Stimulated activated CD4-positive, alpha-beta T cell treated with anti-CD3 and anti-CD28 coated beads, TNF-alpha, amount 100 ng/mL, for 48 hours (primary cell): ENCODE measurements around the gene IRAK4.

Source experiments
- DNase-seq, 3 donors: peaks; one replicate each; pipeline ENCODE4 v3.0.0-alpha.2; 2020; ENCODE audit warnings: low read depth in 3 of 3

IRAK4 gene

DNA sequence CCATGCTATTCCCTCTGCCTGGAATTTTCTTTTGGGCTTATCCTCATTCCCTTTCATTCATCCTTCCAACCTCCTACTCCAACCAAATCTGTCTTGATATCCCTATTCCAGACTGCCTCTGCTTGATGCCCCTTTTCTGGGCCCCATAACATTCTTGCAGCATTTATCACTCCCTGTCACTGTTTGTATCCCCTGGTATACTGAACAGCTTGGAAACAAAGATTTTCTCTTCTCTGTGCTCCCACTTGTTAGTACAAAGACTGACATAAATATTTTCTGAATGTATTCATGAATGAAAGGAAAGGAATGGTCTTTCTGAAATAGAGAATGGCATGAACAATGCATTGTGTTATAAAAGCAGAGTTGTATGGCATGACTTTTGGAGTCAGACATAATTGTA, 7.5 kb downstream of the IRAK4 start:
- no peak for DNase-seq

DNA sequence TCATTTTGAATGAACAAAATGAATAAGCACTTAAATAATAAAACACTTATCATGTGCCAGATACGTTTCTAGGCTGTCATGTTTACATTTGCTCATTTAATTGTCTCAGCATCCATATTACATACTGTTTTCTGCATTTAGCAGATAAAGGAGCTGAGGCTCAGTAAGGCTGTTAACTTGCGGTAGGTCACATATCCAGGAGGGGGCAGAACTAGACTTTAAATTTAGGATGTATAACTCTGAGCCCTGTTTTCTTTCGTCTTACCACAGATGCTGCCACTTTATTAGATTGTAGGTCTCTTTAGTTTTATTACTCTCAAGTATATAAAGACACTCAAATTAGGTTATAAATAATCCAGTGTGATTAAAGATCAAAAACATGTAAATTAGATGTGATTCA, 17.7 kb downstream of the IRAK4 start:
- DNase-seq, result no peak

DNA sequence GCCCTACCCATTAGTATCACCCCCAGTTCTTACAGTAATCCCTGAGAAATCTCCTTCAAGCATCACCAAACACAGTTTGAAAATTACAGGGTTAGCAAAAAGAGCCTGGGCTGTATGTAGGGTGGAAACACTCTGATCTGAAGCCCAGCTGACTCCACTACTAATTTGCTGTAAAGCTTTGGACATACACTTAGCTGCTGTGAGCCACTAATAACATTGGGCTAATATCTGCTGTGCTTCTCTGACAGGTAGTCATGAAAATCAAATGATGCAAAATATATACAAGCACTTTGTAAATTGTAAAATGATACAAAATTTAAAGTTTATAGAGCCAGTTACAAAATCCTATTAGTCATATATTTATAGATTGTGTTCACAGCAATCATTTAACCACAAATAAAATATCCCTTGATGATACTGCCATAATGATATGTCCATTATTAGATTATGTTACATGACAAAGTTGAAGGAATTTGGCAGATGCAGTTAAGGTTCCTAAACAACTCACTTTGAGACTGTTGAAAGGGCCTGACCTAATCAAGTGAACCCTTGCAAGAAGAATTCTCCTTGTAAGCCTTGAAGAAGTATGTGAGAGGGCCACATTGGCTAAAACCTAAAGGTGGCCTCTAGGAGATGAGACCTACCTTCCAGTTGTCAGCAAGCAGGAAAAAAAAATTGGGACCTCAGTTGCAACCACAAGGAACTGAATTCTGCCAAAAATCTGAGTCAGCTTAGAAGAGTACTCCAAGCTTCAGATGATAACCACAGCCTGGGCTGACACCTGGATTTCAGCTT, 28.3 kb downstream of the IRAK4 start:
- no peak for DNase-seq

DNA sequence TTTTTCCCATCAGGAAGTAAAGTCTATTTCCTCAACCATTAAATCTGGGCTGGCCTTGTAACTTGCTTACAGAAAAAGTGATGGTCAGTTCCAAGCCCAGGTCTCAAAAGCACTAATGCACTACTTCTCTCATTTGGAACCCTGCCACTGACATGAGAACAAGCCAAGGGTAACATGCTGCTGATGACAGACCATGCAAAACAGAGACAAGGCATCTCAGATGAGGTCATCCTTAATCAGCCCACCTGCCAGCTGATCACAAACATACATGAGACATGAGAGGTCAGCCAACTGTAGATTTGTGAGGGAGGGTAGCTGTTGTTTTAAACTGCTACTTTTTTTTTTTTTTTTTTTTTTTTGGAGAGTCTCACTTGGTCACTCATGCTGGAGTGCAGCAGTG, 31.2 kb downstream of the IRAK4 start:
- DNase-seq, result no peak

DNA sequence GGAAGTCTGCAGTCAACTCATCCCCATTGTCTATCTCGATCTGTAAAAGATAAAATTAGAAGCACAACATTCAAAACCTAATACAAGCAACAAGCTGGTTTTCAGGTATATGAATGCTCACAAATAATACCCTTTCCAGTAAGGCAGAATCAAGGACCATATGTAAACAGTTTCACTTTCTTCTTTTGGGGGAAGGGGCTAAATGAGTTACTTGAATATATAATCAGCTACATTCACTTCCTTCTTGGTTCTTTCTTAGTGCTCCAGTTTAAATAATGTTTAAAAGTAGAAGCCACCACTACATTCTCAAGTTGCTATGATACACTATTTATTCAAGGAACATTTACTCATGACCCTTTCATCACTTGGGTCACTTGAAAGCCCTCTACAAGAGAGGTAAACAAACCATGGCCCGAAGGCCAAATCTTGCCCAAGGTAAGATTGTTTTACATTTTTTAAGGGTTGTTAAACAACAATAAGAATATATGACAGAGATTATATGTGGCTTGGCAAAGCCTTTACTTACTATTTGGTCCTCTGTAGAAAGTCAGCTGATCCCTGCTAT, 37.0 kb downstream of the IRAK4 start:
- no peak for DNase-seq

DNA sequence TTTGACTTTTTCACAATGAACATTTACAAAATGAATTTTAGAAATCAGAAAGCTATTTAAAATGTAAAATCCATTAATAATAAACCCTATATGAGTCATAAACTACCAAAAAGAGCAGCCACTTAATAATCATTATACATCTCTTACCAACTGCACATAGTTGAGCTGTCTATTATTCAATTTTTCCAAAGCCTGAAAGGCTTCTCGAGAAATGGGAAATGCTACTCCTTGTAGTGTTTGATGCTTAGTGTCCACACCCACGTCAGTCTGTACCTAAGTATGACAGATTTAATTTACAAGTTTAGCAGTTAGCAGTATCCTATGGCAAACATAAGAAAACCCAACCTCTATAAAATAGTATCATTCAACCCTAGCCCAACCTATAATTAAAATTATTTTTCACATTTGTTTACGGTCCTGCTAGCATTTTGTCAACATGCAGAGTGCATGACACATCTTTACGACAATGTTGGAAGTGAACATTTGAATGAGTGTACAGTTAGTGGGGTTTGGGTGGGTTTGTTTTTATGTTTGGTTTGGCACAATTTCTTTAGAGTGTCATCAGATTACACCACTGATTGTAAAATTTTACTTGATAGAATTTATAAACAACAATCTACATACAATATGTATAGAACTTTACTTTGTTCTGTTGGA, 38.9 kb downstream of the IRAK4 start:
- DNase-seq, result no peak

DNA sequence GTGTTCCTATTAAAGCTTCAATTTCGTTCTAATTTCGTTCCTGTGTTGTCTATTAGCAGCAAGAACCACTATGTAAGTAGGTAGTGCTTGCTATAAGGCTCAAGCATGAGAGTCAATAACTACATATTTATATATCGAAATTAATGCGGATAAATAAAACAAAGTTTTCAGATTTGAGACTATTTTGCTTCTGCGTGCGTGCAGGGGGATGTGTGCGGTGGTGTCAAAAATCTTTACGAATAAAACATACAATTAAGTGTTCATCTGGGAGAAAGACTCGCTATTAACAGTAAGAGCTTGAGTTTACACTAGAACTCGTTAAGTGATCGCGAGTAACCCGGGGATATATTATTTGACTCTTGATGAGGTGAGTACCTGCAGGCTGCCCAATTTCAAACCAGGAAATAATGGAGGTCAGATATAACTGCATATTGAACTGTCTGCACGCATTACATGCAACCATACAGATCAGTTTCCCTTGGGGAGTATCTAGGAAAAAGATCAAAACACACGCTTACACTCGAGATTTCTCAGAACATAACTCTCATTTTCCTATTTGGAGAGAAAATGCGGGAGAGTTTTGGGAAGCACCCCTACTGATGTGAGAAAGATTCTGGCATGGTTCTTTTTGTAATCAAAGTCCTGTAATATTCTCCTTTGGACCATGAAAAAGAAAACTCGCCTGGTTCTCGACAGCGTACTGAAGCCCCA, 46.6 kb downstream of the IRAK4 start:
- no peak for DNase-seq

DNA sequence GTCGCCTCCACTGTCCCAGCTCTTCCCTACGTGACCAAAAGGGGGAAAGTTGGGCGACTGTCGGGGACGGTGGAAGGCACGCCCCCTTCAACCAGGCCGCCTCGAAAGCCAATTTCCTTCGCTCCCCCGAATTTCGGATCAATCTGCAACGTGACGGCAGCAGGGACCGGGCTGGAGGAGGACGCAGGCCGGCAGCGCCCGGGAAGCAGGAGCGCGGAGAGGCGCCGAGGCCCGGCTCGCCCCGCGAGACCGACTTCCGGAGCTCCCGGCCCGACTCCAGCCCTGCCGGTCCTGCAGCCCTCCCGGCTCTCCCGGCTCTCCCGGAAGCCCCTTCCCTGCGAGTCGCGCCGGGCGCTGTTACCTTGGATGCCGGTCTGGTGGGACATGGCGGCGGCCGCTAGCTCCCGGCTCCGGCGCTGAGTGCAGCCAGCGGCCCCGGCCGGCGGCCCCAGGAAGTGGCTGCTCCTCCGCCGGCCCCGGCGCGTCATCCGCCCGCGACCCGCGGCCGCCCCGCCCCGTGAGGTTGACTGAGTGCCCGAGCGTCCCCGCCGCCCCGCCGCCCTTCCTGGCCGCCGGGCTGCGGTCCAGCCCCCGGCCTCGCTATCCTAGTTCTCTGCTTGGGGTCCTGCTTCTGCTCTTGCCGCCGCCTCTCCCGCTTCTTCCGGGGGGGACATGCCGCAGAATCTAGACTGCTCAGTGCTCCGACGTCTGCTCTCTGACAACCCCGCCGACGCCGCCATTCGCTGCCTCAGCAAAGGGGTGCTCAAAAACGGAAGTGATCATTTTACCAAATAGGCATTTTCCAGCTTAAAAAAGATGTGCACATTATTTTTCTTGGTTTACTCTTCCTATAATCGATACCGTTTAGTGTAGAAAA, 47.3 kb downstream of the IRAK4 start, which contains the start of gene TWF1:
Gene TWF1, minus strand, starts transcription at position 458 of the 877 bp plus-strand sequence. Its CDS starts 72 bp downstream, at position 386.
- peak; percentile 72 to 84 (median 75) for DNase-seq

DNA sequence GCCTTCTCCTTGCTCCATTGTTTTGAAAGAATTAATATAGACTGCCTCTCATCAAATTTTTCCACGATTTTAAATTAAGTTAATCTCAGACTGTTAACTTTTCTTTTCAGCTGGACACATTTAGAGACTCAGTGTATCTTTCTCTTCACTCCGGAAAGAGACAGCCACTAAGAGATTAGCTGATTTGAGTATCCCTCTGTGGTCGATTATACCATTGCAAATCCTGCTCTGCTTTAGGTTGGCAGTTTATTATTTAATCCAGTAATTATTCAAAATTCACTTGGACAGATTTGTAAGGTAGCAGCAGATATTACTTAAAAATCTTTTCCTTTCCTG, 48.0 kb downstream of the IRAK4 start:
- no peak for DNase-seq

DNA sequence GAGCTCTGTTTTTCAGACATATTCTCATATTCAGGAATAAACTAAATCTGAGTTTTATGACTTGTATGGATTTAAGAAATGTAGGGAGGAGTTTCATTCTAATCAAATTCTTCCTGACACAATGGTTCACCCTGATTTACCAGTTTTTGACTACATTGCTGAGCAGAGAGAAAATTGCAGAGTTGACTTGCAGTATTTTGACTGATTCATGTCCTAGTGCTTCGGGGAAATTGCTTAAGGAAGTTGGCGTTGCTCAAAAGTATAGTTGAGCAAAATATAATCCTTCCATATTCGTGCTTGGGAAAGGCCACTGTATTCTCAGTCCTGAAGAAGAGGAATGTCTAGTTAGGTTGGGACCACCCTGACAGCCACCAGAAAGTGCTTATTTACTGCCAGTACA, 48.6 kb downstream of the IRAK4 start:
- no peak for DNase-seq

DNA sequence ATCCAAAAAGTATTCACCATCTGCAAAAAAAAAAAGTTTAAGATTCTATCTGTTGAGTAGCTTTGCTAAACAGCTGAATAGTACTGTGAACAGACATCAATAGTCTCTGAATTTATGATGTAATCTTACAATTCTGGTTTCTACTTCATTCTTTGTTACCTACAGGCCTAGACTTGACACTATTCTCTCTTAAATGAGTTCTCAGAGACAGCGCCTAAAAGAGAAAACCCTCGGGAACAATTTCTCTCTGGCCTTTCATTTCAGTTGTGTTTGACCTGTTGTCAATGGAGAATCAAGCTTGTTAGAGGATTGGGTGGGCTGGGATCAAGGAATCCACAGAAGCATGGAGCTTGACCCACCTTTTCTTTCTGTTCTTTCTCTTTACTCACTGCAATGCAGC, 53.3 kb downstream of the IRAK4 start:
- DNase-seq, result no peak

DNA sequence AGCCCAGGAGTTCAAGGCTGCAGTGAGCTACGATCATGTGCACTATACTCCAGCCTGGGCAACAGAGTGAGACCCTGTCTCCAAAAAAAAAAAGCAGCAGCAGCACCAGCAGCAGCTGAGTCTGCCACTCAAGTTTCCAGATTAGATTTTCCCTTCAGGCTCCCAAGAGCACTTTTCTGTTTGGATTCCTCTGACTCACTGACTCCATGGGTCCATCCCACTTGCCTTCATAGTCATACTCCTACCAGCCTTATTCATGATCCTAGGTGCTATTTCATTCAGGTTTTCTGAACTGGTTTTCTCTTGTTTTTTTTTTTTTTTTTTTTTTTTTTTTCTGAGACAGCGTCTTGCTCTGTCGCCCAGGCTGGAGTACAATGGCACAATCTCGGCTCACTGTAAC, 54.2 kb downstream of the IRAK4 start:
- DNase-seq, result no peak

DNA sequence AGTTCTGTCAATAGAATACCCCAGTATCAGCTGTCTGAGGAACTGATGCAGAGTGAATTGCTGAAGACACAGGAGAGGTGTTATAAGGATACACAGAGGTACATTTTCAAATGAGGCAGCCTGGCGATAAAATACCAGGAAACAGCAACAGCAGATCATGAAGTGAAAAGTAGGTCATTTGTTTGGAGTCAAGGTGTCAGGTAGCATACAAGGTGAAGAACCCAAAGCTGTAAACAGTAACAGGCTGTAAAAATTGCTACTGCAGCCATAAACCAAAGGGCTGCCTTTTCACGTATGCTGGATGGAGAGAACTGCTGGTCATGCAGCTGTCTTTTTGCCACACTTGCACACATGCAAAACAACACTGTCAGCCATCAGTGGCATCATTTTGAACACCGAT, 56.7 kb downstream of the IRAK4 start:
- DNase-seq, result no peak

DNA sequence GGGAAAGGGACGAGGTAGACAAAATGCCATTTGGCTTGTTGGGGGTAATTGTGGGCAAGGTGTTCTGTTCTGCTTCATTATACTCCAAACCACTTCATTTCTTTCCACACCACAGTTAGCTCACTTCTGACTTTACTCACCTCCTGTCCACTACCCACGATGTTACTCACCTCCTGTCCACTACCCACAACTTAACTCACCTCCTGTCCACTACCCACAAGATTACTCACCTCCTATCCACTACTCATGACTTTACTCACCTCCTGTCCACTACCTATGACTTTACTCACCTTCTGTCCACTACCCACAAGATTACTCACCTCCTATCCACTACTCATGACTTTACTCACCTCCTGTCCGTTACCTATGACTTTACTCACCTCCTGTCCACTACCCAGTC, 57.4 kb downstream of the IRAK4 start:
- DNase-seq, result no peak

DNA sequence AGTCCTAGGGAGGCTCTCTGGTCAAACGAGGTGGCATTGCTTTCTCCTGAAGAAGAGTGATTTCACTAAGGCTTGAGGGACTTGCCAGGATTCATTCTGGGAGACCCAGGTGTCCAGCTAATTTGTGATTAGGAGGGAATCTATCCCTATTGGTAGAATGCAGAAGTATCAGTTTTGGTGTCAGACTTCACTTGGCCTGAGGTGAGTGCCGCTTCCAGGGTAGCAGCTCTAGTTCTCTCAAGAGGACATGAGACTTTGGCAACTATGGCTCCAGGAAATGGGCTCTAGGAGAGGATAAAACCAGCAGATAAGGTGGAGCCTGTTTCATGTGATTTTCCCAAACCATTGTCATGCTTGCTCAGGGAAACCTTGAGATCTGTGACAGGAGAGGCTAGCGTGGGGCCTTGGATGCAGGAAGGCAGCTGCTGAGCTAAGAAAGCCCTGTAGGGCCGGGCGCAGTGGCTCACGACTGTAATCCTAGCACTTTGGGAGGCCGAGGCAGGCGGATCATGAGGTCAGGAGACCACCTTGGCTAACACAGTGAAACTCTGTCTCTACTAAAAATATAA, 65.5 kb downstream of the IRAK4 start:
- no peak for DNase-seq

DNA sequence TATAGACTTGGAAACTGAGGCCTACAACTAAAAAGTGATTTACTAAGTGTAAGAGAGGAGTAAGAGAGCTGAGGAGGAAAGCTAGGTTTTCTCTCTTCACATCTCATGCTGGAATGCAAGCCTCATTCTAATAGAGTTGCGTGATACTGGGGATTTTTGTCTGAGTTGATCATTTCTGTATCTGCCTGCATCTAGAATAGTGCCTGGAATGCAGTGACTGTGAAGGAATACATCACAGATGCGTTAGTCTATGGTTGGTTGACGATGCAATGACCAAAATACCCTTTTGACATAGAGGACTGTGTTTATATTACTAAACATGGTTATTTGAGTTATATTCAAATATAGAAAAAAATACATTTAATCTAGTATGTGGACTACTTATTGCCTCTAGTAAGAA, 67.9 kb downstream of the IRAK4 start:
- DNase-seq, result no peak

DNA sequence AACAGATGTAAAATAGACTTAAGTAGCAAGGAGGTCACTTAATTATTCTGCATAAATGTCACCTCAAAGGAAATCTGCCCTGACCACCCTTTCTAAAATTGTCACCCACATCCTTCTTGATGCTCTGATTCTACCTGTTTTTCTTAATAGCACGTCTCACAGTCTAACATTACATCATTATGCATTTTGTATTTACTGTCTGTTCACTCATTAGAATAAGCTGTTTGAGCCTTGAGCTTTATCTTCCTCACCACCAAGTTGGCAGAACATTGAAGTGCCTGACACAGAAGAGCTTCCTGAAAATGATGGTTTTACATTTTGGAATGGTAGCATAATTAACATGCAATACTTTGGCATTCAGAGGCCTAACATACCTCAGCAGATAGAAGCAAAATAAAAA, 68.3 kb downstream of the IRAK4 start:
- no peak for DNase-seq

DNA sequence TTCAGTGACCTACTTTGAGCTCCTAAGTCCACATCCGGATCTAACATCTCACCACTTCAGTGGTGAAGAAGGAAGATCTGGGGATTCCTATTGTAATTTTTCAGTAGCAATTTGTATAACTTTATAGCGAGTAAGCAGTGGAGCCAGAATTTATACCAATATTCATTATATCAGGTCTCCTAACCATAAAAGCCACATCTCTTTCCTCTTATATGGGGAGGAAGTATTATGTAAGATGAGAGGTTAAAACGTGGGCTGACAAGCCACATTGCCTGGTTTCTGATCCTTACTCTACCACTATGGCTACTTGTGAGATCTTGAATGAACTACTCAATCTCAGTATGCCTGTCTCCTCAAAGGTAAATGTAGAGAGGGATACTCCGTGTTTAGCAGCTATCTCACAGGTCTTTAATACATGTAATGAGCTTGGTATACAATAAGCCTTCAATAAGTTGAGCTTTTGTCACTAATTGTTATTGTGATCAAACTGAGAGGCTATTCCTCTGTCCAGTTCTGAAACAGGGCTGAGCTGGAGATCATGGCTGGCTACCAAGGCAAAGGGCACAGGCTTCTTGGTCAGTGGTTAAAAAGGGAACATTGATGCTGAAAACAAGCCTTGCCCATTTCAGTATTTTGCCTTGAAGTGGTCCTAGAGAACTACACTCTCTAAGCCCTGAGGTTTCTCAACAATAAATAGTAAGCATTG, 73.9 kb downstream of the IRAK4 start:
- DNase-seq, result no peak

DNA sequence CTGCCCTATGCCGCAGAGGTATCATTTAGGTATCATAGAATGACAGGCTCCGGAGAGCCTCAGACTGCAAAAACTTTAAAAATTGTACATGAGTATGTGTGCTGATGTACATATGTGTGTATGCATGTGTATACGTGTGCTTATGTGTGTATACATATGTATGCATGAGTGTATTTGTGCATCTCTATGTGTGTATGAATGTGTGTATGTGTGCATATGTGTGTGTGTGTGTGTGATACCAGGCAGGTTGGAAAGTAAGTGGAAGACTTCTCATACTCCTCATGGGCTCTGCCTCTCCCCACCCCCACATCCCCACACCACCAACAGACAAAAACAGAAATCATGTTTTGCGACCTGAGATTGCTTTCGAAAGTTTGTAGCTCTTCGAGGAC, 76.5 kb downstream of the IRAK4 start:
- DNase-seq, result no peak

DNA sequence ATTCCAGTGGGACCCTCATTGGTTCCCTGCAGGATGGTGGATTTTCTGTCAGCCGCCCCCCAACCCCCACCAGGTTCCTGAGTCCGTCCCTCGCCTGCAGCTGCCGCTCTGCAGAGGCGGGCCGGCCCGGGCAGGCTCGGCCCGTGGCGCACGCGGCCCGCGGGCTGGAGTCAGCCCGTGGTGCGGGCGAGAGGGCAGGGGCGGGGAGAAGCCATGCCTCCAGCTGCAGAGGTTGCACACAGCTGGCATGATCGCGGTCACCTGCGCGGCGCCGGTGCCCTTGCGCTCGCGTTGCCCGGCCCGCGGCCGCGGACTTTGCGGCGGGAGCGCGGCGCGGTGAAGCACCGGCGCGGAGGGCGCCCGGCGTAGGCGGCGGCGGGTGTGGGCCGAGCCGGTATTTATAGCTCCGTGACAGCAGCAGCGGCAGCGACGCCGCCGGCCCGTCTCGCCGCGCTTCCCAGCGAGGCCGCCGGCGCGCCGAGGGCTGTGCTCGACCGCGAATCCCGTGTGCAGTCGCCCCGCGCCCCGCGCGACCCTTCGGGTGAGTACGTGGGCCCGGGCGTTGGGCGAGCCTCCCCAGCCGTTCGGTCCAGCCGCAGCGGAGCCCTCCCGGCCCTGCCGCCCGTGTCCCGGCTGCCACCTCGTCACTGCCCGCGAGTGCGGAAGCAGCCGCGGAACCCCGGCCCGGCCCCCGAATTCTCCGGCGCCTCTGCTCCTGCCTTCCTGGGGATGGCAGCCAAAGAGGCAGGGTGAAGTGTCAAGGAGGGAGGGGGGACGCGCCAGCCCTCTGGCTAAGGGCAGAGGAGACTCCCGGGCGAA, 77.1 kb downstream of the IRAK4 start, which contains the start of gene TMEM117:
Gene TMEM117, plus strand, starts transcription at position 426 of the 819 bp plus-strand sequence.
- DNase-seq, result peak; percentile 11 to 42 (median 21)
